Glutamatergic neuron (in vitro differentiated cells): Measurements from ENCODE around the gene AP1S3. TPM values are rescaled to one million over a fixed set of nuclear protein-coding genes. Genes with fewer than 3 reads are reported as not detected.

Experiments used
- DNase-seq: peaks from one replicate; pipeline ENCODE4 v3.0.0; 2022
- H3K27ac Mint-ChIP-seq: one replicate; pipeline ENCODE4 v1.8.0; 2020; ENCODE audit warnings: mild to moderate bottlenecking, mixed read lengths, inconsistent platforms; ENCODE audit not compliant: unreplicated experiment
- H3K27me3 Mint-ChIP-seq: one replicate; pipeline ENCODE4 v1.8.0; 2020; ENCODE audit warnings: mild to moderate bottlenecking, moderate library complexity, mixed read lengths, inconsistent platforms; ENCODE audit not compliant: unreplicated experiment
- H3K36me3 Mint-ChIP-seq: one replicate; pipeline ENCODE4 v1.8.0; 2020; ENCODE audit warnings: mild to moderate bottlenecking, mixed read lengths, inconsistent platforms; ENCODE audit not compliant: unreplicated experiment
- H3K4me1 Mint-ChIP-seq: one replicate; pipeline ENCODE4 v1.8.0; 2020; ENCODE audit warnings: mild to moderate bottlenecking, low read depth, mixed read lengths, inconsistent platforms; ENCODE audit not compliant: unreplicated experiment
- H3K4me3 Mint-ChIP-seq: one replicate; pipeline ENCODE4 v1.8.0; 2020; ENCODE audit warnings: mild to moderate bottlenecking, mixed read lengths, inconsistent platforms; ENCODE audit not compliant: unreplicated experiment
- H3K9me3 Mint-ChIP-seq: one replicate; pipeline ENCODE4 v1.8.0; 2020; ENCODE audit warnings: mild to moderate bottlenecking, moderate library complexity, mixed read lengths, inconsistent platforms; ENCODE audit not compliant: unreplicated experiment
- CTCF ChIP-seq: fragments of 200-600 bp; sonication (generic); IDR thresholded peaks from one replicate; pipeline ENCODE4 v1.5.0; 2021; ENCODE audit not compliant: partially characterized antibody, unreplicated experiment
- total RNA-seq: library from RNA; stranded (reverse); fragmentation: NEBNext Ultra II Directional; extraction: Animal tissue kit (Norgen Biotek cat#: 25700); gene quantifications from one replicate; pipeline ENCODE4 v1.2.1, GENCODE V29; 2021; ENCODE audit not compliant: unreplicated experiment

AP1S3 gene
- total RNA-seq, 1 donor from 2014 or later = 3.1 TPM

GRCh38 chr2:223727562-223727961 is 109.8 kb downstream of the AP1S3 start:
- Mint-ChIP-seq H3K27ac (no peak overlapping the region), H3K9me3 (no peaks in the 10 kb centered on the region), H3K4me1 (peaks cover 17% of the 10 kb centered on the region), H3K36me3 (no peaks in the 10 kb centered on the region), H3K4me3 (no peak overlapping the region), H3K27me3 (peaks cover 4% of the 10 kb centered on the region)
- peak; percentile 36 for TF ChIP-seq CTCF
- no peak for DNase-seq

GRCh38 chr2:223725986-223726970 is 111.1 kb downstream of the AP1S3 start:
- Mint-ChIP-seq H3K36me3 (no peaks in the 10 kb centered on the region), H3K27me3 (peaks cover 4% of the 10 kb centered on the region), H3K4me1 (peaks cover 13% of the 10 kb centered on the region), H3K4me3 (no peak overlapping the region), H3K9me3 (no peaks in the 10 kb centered on the region), H3K27ac (no peak overlapping the region)
- TF ChIP-seq CTCF = no peak
- no peak for DNase-seq

GRCh38 chr2:223725494-223725893 is 111.9 kb downstream of the AP1S3 start:
- peak overlapping the region; percentile 15 for H3K27ac Mint-ChIP-seq
- H3K4me1 Mint-ChIP-seq = peaks cover 13% of the 10 kb centered on the region
- H3K9me3 Mint-ChIP-seq = no peaks in the 10 kb centered on the region
- peak; percentile 62 for DNase-seq
- no peak for TF ChIP-seq CTCF
- H3K4me3 Mint-ChIP-seq = no peak overlapping the region
- peaks cover 4% of the 10 kb centered on the region for H3K27me3 Mint-ChIP-seq
- H3K36me3 Mint-ChIP-seq = no peaks in the 10 kb centered on the region

- TF ChIP-seq CTCF = no peak
- Mint-ChIP-seq H3K4me3 (no peak overlapping the region), H3K4me1 (peaks cover 13% of the 10 kb centered on the region), H3K27ac (peak overlapping the region; percentile 15), H3K36me3 (no peaks in the 10 kb centered on the region), H3K9me3 (no peaks in the 10 kb centered on the region), H3K27me3 (peaks cover 4% of the 10 kb centered on the region)
- no peak for DNase-seq
Measured at GRCh38 chr2:223724861-223725260, 112.5 kb downstream of the AP1S3 start.

- H3K9me3 Mint-ChIP-seq = no peaks in the 10 kb centered on the region
- H3K4me3 Mint-ChIP-seq = no peak overlapping the region
- peaks cover 13% of the 10 kb centered on the region for H3K4me1 Mint-ChIP-seq
Measured at GRCh38 chr2:223723954-223724411, 113.4 kb downstream of the AP1S3 start.

More at GRCh38 chr2:223723954-223724411, 113.4 kb downstream of the AP1S3 start:
- no peak for DNase-seq
- Mint-ChIP-seq H3K36me3 (no peaks in the 10 kb centered on the region), H3K27me3 (peaks cover 4% of the 10 kb centered on the region), H3K27ac (no peak overlapping the region)
- TF ChIP-seq CTCF = no peak
